T47D (cell line): Measurements from ENCODE around the gene COL9A1.

ENCODE experiments used
- DNase-seq, 2 experiments: peaks; one replicate each; pipeline versions ENCODE4 v3.0.0 to v3.0.0-alpha.2; 2011 to 2012; ENCODE audit warnings: low read depth in 1 of 2, low spot score in 1 of 2
- JUND ChIP-seq: IDR thresholded peaks from 2 replicates; pipeline ENCODE4 v1.6.1; 2012; ENCODE audit warnings: low read depth
- in situ Hi-C: cut with HindIII; loops from 2 replicates; pipeline ENCODE4 v1.10.0; 2016; ENCODE audit warnings: low sequenced_read_pairs, low pct_unique_long_range_greater_than_20kb

Gene COL9A1

DNA sequence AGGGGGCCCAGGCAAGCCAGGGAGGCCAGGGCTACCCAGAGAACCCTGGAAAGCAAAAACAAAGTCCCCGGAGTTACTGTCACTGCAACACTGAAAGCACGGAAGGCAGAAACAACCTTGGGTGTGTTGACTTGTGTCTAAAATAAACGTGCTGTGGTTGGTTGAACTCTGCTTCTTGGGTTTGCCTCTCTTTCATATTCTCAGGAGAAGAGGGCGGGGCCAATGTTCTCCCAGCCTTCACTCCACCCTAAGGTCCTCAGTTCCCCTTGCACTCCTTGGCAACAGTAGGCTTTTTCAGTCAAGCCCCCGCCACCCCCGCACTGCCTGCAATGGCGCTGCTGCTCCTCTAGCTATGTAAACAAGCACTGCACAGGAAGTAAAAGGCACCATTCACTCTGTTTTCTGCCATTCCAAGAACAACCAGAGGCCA lies 60.9 kb downstream of the COL9A1 start:
- in situ Hi-C loops: no loop called here
- DNase-seq: peak in 1 of 2 experiments; percentile 61

GRCh38 chr6:70241031-70241430 lies 61.9 kb downstream of the COL9A1 start:
- TF ChIP-seq JUND: no peak

More for the DNA sequence above, 60.9 kb downstream of the COL9A1 start:
- no peak for TF ChIP-seq JUND

GRCh38 chr6:70236343-70236742 lies 66.5 kb downstream of the COL9A1 start:
- in situ Hi-C loops: no loop called here
- DNase-seq: no peak
- TF ChIP-seq JUND: no peak

More at GRCh38 chr6:70241031-70241430, 61.9 kb downstream of the COL9A1 start:
- no peak for DNase-seq
- in situ Hi-C loops: no loop called here

- DNase-seq: no peak
- in situ Hi-C loops: no loop called here
- no peak for TF ChIP-seq JUND
Observed at GRCh38 chr6:70234561-70235236, 68.2 kb downstream of the COL9A1 start.

- no peak for DNase-seq
- no peak for TF ChIP-seq JUND
- in situ Hi-C loops: no loop called here
Observed at GRCh38 chr6:70231311-70231710, 71.6 kb downstream of the COL9A1 start.

DNA sequence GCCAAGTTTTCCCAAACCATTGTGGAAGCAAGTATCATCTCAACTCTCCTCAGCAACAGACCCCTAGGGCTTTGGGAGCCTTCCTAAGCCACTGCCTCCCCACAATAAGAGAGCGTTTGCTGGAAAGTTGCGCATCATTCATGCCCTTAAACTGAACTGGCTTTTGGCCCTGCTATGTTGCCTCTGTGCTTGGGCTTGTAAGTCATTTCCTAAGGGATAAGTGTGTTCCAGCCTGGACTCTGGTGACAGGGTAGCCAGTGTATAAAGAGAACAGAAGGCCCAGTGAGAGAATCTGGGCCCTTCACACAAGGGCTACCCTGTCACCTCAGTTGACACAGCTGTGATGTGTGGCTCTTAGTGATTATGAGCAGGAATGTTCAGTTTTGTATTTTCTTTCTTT lies 77.8 kb downstream of the COL9A1 start:
- DNase-seq: no peak
- TF ChIP-seq JUND: no peak
- in situ Hi-C loops: no loop called here

GRCh38 chr6:70222439-70222749 lies 80.5 kb downstream of the COL9A1 start:
- no peak for DNase-seq
- no peak for TF ChIP-seq JUND
- in situ Hi-C loops: no loop called here

DNA sequence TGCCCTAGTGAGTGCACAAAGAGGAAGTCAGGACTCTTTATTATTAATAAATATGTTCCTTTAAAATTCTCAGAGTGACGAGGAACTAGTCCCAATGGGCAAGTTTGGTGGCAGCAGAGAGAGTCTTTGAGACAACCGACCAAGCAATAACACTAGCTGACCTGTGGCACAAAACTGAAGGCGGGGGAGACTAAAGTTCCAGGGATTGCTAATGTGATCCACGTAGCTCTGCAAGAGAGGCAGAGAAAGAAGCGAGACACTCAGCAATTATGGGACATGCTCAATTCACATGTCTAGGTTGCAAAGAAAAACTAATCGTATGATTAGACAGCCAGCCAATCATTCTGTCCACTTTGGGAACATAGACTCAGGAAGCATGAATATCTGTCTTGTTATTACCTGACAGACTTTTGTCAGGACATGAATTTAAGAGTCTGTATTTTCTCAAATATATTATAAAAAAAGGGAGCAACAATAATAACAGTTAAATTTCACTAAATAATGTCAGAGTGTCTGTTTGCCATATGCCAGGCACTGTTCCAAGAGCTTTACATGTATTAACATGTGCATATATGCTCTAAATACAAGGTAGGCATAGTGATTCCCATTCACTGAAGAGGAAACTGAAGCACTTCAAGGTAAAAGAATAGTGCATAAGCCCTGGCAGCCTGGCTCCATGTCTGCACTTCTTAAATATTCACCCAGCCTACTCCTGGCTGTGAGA lies 81.0 kb downstream of the COL9A1 start:
- in situ Hi-C loops: no loop called here
- no peak for TF ChIP-seq JUND
- DNase-seq: no peak

DNA sequence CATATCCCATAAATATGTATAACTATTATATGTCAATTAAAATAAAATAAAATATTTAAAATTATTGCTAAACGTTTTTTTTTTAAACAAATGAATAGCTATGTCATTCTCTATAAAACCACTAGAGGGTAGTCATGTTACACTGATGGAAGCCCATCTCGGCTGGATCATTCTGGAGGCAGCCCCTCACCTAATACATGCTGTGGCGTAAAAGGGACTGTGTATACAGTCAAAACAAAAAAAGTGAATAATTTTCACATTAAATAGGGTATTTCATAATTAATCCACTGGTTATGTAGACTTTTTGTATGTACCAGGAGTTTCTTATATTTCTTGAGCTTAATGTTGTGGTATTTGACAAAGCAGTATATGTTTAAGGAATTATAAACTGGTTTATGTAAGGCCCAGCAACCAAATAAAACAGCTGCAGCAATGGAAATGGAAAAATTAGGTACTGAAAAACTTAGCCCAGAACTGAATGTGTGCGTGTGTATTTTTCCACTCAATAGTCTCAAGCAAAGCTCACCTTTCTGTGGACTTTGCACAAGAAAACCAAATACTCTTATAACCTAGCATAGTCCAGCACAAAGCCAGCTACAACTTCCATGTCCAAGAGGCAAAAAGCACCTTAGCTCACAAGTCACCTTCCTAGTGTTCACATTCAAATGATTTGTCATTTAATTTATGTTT lies 81.7 kb downstream of the COL9A1 start:
- in situ Hi-C loops: no loop called here
- no peak for TF ChIP-seq JUND
- DNase-seq: peak; percentile 6 to 36

GRCh38 chr6:70219943-70220613 lies 82.8 kb downstream of the COL9A1 start:
- DNase-seq: no peak
- in situ Hi-C loops: no loop called here
- no peak for TF ChIP-seq JUND

DNA sequence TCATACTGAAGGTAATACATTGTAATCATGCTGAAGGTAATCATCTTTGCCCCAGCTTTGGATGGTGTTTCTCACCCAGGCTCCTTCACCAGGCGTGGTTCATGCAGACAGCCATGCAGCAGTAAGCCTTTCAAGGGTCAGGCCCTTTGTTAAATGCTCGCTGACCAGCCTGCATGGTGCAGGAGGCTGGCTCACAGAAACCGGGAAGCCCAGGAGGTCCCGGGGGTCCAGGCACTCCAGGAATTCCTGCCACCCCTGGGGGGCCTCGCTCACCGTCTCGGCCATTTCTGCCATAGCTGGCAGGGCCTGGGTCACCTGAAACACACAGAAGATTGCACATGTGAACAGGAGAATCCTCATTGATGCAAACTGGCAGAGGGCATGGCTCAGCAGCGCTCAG lies 86.1 kb downstream of the COL9A1 start:
- TF ChIP-seq JUND: no peak
- DNase-seq: no peak
- in situ Hi-C loops: no loop called here

GRCh38 chr6:70215460-70216108 lies 87.3 kb downstream of the COL9A1 start:
- no peak for TF ChIP-seq JUND
- in situ Hi-C loops: no loop called here
- DNase-seq: no peak

- in situ Hi-C loops: no loop called here
- no peak for TF ChIP-seq JUND
- DNase-seq: peak; percentile 10 to 40
Observed at GRCh38 chr6:70210462-70210861, 92.4 kb downstream of the COL9A1 start.
